Stromal cell of bone marrow (primary cell): ENCODE results near the gene PCDHA5.
"Not testable (repeated sequence)": the region's sequence is repeated elsewhere in the genome, so short reads cannot be mapped to it uniquely, and the experiment has no call there.

Experiments
- DNase-seq: peaks from one replicate; pipeline ENCODE4 v3.0.0-alpha.2; 2012; ENCODE audit warnings: low read depth

The PCDHA5 gene

GRCh38 chr5:140823475-140823874 lies 2.1 kb downstream of the PCDHA5 start:
- no peak for DNase-seq

GRCh38 chr5:140827704-140828361 lies 6.4 kb downstream of the PCDHA5 start, which contains the start of gene PCDHA6:
Gene PCDHA6, plus strand, starts transcription at chr5:140827960. Its CDS starts 132 bp downstream, at chr5:140828092.
- DNase-seq, result no peak

GRCh38 chr5:140828362-140828737 lies 6.9 kb downstream of the PCDHA5 start:
- no peak for DNase-seq

GRCh38 chr5:140829511-140830501 lies 8.4 kb downstream of the PCDHA5 start:
- not testable (repeated sequence) for DNase-seq

GRCh38 chr5:140833993-140834392 lies 12.6 kb downstream of the PCDHA5 start, which contains the start of gene PCDHA7:
Gene PCDHA7, plus strand, starts transcription at chr5:140834269. Its CDS starts 115 bp downstream, at chr5:140834384.
- DNase-seq, result no peak

- DNase-seq, result not testable (repeated sequence)
Observed at GRCh38 chr5:140834439-140835008, 13.1 kb downstream of the PCDHA5 start.

GRCh38 chr5:140835622-140836510 lies 14.5 kb downstream of the PCDHA5 start:
- no peak for DNase-seq

- no peak for DNase-seq
Observed at GRCh38 chr5:140840978-140841962, 19.9 kb downstream of the PCDHA5 start, which contains the start of gene PCDHA8. Gene PCDHA8, plus strand, starts transcription at chr5:140841187. Its CDS starts 135 bp downstream, at chr5:140841322.

GRCh38 chr5:140842798-140843733 lies 21.7 kb downstream of the PCDHA5 start:
- DNase-seq, result no peak

- not testable (repeated sequence) for DNase-seq
Observed at GRCh38 chr5:140848139-140849102, 27.0 kb downstream of the PCDHA5 start, which contains the start of gene PCDHA9. Gene PCDHA9, plus strand, starts transcription at chr5:140848382. Its CDS starts 114 bp downstream, at chr5:140848496.

- not testable (repeated sequence) for DNase-seq
Observed at GRCh38 chr5:140849831-140850634, 28.6 kb downstream of the PCDHA5 start.

- DNase-seq, result no peak
Observed at GRCh38 chr5:140855772-140856674, 34.6 kb downstream of the PCDHA5 start, which contains the start of gene PCDHA10. Gene PCDHA10, plus strand, starts transcription at chr5:140855897. Its CDS starts 152 bp downstream, at chr5:140856049.

GRCh38 chr5:140857177-140857986 lies 36.0 kb downstream of the PCDHA5 start:
- no peak for DNase-seq

- DNase-seq, result no peak
Observed at GRCh38 chr5:140857987-140858240, 36.5 kb downstream of the PCDHA5 start.
